Panc1 (cell line): ENCODE results near the gene TARBP1.

Experiments
- TCF7L2 ChIP-seq: IDR thresholded peaks from 2 replicates; pipeline ENCODE4 v1.6.1; 2011; ENCODE audit warnings: mild to moderate bottlenecking, low read depth, low read length, inconsistent platforms
- TF ChIP-seq, protein P1 (sequence below): fragments of 450-650 bp; IDR thresholded peaks from 2 replicates; pipeline ENCODE4 v1.5.1; 2017; ENCODE audit warnings: mild to moderate bottlenecking

DNA sequence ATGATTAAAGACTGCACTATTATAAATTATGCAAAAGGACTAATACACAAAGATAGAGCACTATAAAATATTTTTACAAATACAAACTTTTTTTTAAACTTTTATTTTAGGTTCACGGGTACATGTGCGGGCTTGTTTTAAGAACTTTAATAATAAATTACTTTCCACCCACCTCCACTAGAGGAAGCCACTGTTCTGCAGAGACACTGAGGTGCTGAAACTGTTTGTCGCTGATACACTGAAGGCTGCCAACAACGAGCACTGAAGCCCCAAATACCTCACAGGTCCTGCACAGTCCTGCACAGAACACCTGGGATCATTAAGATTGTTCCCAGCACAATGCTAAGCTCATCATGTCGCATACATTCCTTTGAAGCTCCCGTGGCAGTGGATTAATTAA is 85.8 kb downstream of the TARBP1 start:
- TF ChIP-seq, protein P1, sequence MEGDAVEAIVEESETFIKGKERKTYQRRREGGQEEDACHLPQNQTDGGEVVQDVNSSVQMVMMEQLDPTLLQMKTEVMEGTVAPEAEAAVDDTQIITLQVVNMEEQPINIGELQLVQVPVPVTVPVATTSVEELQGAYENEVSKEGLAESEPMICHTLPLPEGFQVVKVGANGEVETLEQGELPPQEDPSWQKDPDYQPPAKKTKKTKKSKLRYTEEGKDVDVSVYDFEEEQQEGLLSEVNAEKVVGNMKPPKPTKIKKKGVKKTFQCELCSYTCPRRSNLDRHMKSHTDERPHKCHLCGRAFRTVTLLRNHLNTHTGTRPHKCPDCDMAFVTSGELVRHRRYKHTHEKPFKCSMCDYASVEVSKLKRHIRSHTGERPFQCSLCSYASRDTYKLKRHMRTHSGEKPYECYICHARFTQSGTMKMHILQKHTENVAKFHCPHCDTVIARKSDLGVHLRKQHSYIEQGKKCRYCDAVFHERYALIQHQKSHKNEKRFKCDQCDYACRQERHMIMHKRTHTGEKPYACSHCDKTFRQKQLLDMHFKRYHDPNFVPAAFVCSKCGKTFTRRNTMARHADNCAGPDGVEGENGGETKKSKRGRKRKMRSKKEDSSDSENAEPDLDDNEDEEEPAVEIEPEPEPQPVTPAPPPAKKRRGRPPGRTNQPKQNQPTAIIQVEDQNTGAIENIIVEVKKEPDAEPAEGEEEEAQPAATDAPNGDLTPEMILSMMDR: no peak
- no peak for TF ChIP-seq TCF7L2
